Neural cell (in vitro differentiated cells): Measurements from ENCODE around the gene CHP2. TPM values are rescaled to one million over a fixed set of nuclear protein-coding genes. Genes with fewer than 3 reads are reported as not detected.

Experiments used
- polyA plus RNA-seq: library from polyadenylated mRNA; depleted of rRNA; stranded (reverse); fragments of >200 nt; gene quantifications from 2 replicates; pipeline ENCODE4 v1.2.3, GENCODE V29; 2014

CHP2 gene
- polyA plus RNA-seq, 1 donor from 2014 or later = not detected

Other genes with a start within 250 kb of the CHP2 start
- gene GGA2, start 244.5 kb upstream of the CHP2 start, polyA plus RNA-seq = 36.8 and 50.9 TPM in 2 replicates
- 22.2 and 45.7 TPM in 2 replicates for gene EARS2, start 197.7 kb upstream of the CHP2 start, polyA plus RNA-seq
- gene UBFD1, start 197.3 kb upstream of the CHP2 start, polyA plus RNA-seq = 94.3 and 109 TPM in 2 replicates
- gene NDUFAB1, start 158.7 kb upstream of the CHP2 start, polyA plus RNA-seq = 428 and 492 TPM in 2 replicates
- 6.5 and 7.4 TPM in 2 replicates for gene PALB2, start 113.7 kb upstream of the CHP2 start, polyA plus RNA-seq
- 63.7 and 65.8 TPM in 2 replicates for gene DCTN5, start 113.6 kb upstream of the CHP2 start, polyA plus RNA-seq
- 0.21 and 1.3 TPM in 2 replicates for gene PLK1, start 76.1 kb upstream of the CHP2 start, polyA plus RNA-seq
- gene ERN2, start 41.8 kb upstream of the CHP2 start, polyA plus RNA-seq = not detected in 2 replicates
- gene PRKCB, start 81.0 kb downstream of the CHP2 start, polyA plus RNA-seq = 27.6 and 30.0 TPM in 2 replicates